Nephron progenitor cell (in vitro differentiated cells): ENCODE results near the gene P2RY2.

Experiments used
- DNase-seq: peaks from one replicate; pipeline ENCODE4 v3.0.0; 2021
- H3K27ac Mint-ChIP-seq: 2 replicates; pipeline ENCODE4 v1.8.0; 2021; ENCODE audit warnings: mild to moderate bottlenecking, moderate library complexity, mixed read lengths
- H3K27me3 Mint-ChIP-seq: 2 replicates; pipeline ENCODE4 v1.8.0; 2021; ENCODE audit warnings: mild to moderate bottlenecking, low read depth, mixed read lengths; ENCODE audit not compliant: poor library complexity
- H3K36me3 Mint-ChIP-seq: 2 replicates; pipeline ENCODE4 v1.8.0; 2021; ENCODE audit warnings: low read depth, mixed read lengths
- H3K4me1 Mint-ChIP-seq: 2 replicates; pipeline ENCODE4 v1.8.0; 2021; ENCODE audit warnings: mixed read lengths
- H3K4me3 Mint-ChIP-seq: 2 replicates; pipeline ENCODE4 v1.8.0; 2021; ENCODE audit warnings: mild to moderate bottlenecking, moderate library complexity, mixed read lengths
- H3K9me3 Mint-ChIP-seq: 2 replicates; pipeline ENCODE4 v1.8.0; 2021; ENCODE audit warnings: mild to moderate bottlenecking, moderate library complexity, mixed read lengths
- CTCF ChIP-seq: fragments of 200-600 bp; sonication (generic); IDR thresholded peaks from 2 replicates; pipeline ENCODE4 v1.5.0; 2021; ENCODE audit warnings: antibody characterized with exemption

Gene P2RY2

GRCh38 chr11:73217810-73218105 lies 323 bp upstream of the P2RY2 start:
- Mint-ChIP-seq H3K27ac (no peak overlapping the region), H3K9me3 (no peaks in the 10 kb centered on the region), H3K4me3 (peak overlapping the region; percentile 81), H3K36me3 (no peaks in the 10 kb centered on the region), H3K4me1 (peaks cover 63% of the 10 kb centered on the region), H3K27me3 (peaks cover 46% of the 10 kb centered on the region)
- no peak for DNase-seq
- no peak for TF ChIP-seq CTCF

GRCh38 chr11:73218830-73219215 lies 742 bp downstream of the P2RY2 start:
- Mint-ChIP-seq H3K4me3 (peak overlapping the region; percentile 81), H3K9me3 (no peaks in the 10 kb centered on the region), H3K4me1 (peaks cover 53% of the 10 kb centered on the region), H3K27me3 (peaks cover 43% of the 10 kb centered on the region), H3K27ac (no peak overlapping the region), H3K36me3 (no peaks in the 10 kb centered on the region)
- no peak for DNase-seq
- TF ChIP-seq CTCF: no peak

- Mint-ChIP-seq H3K4me1 (peaks cover 45% of the 10 kb centered on the region), H3K9me3 (no peaks in the 10 kb centered on the region), H3K27ac (no peak overlapping the region), H3K27me3 (peaks cover 46% of the 10 kb centered on the region), H3K36me3 (no peaks in the 10 kb centered on the region), H3K4me3 (peak overlapping the region; percentile 81)
- TF ChIP-seq CTCF: no peak
- no peak for DNase-seq
Measured at GRCh38 chr11:73219396-73220285, 1.6 kb downstream of the P2RY2 start.

GRCh38 chr11:73221451-73221850 lies 3.4 kb downstream of the P2RY2 start:
- TF ChIP-seq CTCF: no peak
- H3K27ac Mint-ChIP-seq: no peak overlapping the region
- no peak for DNase-seq

GRCh38 chr11:73221996-73222395 lies 3.9 kb downstream of the P2RY2 start:
- peaks cover 60% of the 10 kb centered on the region for H3K27me3 Mint-ChIP-seq
- H3K4me3 Mint-ChIP-seq: no peak overlapping the region
- DNase-seq: no peak
- H3K27ac Mint-ChIP-seq: no peak overlapping the region
- peaks cover 36% of the 10 kb centered on the region for H3K4me1 Mint-ChIP-seq
- H3K36me3 Mint-ChIP-seq: no peaks in the 10 kb centered on the region
- H3K9me3 Mint-ChIP-seq: no peaks in the 10 kb centered on the region
- TF ChIP-seq CTCF: no peak

More at GRCh38 chr11:73221451-73221850, 3.4 kb downstream of the P2RY2 start:
- Mint-ChIP-seq H3K36me3 (no peaks in the 10 kb centered on the region), H3K9me3 (no peaks in the 10 kb centered on the region), H3K4me3 (no peak overlapping the region), H3K4me1 (peaks cover 36% of the 10 kb centered on the region), H3K27me3 (peaks cover 64% of the 10 kb centered on the region)
